GM23338 (cell line): ENCODE data around the gene GCK. TPM values are rescaled to one million over a fixed set of nuclear protein-coding genes. Genes with fewer than 3 reads are reported as not detected.

ENCODE experiments used
- ATAC-seq: fragments of 200-7000 bp; cut with Tn5 transposase; 3 replicates; pipeline ENCODE4 v1.9.1; 2020
- DNase-seq: peaks from one replicate; pipeline ENCODE4 v3.0.0-alpha.2; 2015; ENCODE audit warnings: low spot score
- H2AFZ ChIP-seq: fragments of 200-600 bp; sonication (generic); 2 replicates; pipeline ENCODE4 v1.8.0; 2016; ENCODE audit warnings: antibody characterized with exemption, mild to moderate bottlenecking, moderate library complexity
- H3F3A ChIP-seq: fragments of 200-600 bp; sonication (generic); replicated peaks from 2 replicates; pipeline ENCODE4 v1.8.0; 2017; ENCODE audit warnings: antibody characterized with exemption, mixed run types, low read depth
- H3K27ac ChIP-seq: fragments of 200-600 bp; sonication (generic); 2 replicates; pipeline ENCODE4 v1.6.1; 2016; ENCODE audit warnings: low read depth
- H3K27me3 ChIP-seq: fragments of 200-600 bp; sonication (generic); 2 replicates; pipeline ENCODE4 v1.8.0; 2016; ENCODE audit warnings: mild to moderate bottlenecking, mixed run types, moderate library complexity; ENCODE audit not compliant: insufficient read depth
- H3K36me3 ChIP-seq: fragments of 200-600 bp; sonication (generic); 2 replicates; pipeline ENCODE4 v1.8.0; 2016; ENCODE audit warnings: mild to moderate bottlenecking; ENCODE audit not compliant: insufficient read depth
- H3K4me1 ChIP-seq: fragments of 200-600 bp; sonication (generic); 2 replicates; pipeline ENCODE4 v1.8.0; 2016; ENCODE audit warnings: mild to moderate bottlenecking, moderate library complexity; ENCODE audit not compliant: insufficient read depth
- H3K4me2 ChIP-seq: fragments of 200-600 bp; sonication (generic); 2 replicates; pipeline ENCODE4 v1.7.1; 2017; ENCODE audit warnings: mixed run types
- H3K4me3 ChIP-seq: fragments of 200-600 bp; sonication (generic); 2 replicates; pipeline ENCODE4 v1.6.1; 2016; ENCODE audit warnings: mixed run types
- H3K79me2 ChIP-seq: fragments of 200-600 bp; sonication (generic); replicated peaks from 2 replicates; pipeline ENCODE4 v1.8.0; 2017; ENCODE audit warnings: mild to moderate bottlenecking; ENCODE audit not compliant: insufficient read depth
- H3K9me2 ChIP-seq: fragments of 200-600 bp; sonication (generic); 2 replicates; pipeline ENCODE4 v1.8.0; 2017; ENCODE audit not compliant: insufficient read depth
- H4K20me1 ChIP-seq: fragments of 200-600 bp; sonication (generic); replicated peaks from 2 replicates; pipeline ENCODE4 v1.8.0; 2017; ENCODE audit warnings: mild to moderate bottlenecking; ENCODE audit not compliant: insufficient read depth
- H3K27ac Mint-ChIP-seq: 2 replicates; pipeline ENCODE4 v1.8.0; 2020; ENCODE audit warnings: inconsistent platforms, mild to moderate bottlenecking, moderate library complexity, mixed read lengths
- H3K27me3 Mint-ChIP-seq: 3 replicates; pipeline ENCODE4 v1.8.0; 2022; ENCODE audit warnings: low read depth, mild to moderate bottlenecking, moderate library complexity, mixed read lengths, inconsistent platforms; ENCODE audit not compliant: insufficient read depth, poor library complexity
- H3K36me3 Mint-ChIP-seq: 3 replicates; pipeline ENCODE4 v1.8.0; 2021; ENCODE audit warnings: low read depth, mild to moderate bottlenecking, inconsistent platforms, moderate library complexity, mixed read lengths
- H3K4me1 Mint-ChIP-seq: 3 replicates; pipeline ENCODE4 v1.8.0; 2020; ENCODE audit warnings: mild to moderate bottlenecking, inconsistent platforms, mixed read lengths
- H3K4me3 Mint-ChIP-seq: 3 replicates; pipeline ENCODE4 v1.8.0; 2021; ENCODE audit warnings: moderate library complexity, mild to moderate bottlenecking, inconsistent platforms, mixed read lengths
- H3K9me3 Mint-ChIP-seq: 3 replicates; pipeline ENCODE4 v1.8.0; 2020; ENCODE audit warnings: moderate library complexity, mild to moderate bottlenecking, inconsistent platforms, mixed read lengths
- CREB1 ChIP-seq: fragments of 250-450 bp; sonication (Bioruptor Pico); IDR thresholded peaks from 2 replicates; pipeline ENCODE4 v1.5.0; 2020; ENCODE audit warnings: low read depth, mild to moderate bottlenecking, moderate library complexity
- CTCF ChIP-seq, 2 experiments: fragments of 200-600 bp in 1 of 2; sonication (generic) in 1 of 2; conservative IDR thresholded peaks; 2 replicates each; pipeline versions ENCODE4 v1.5.1 to v1.6.1; 2016 to 2017; ENCODE audit warnings: antibody characterized with exemption in 2 of 2, low read depth in 2 of 2, mild to moderate bottlenecking in 2 of 2, moderate library complexity in 1 of 2
- EZH2 ChIP-seq: fragments of 200-600 bp; sonication (generic); IDR thresholded peaks from one replicate; pipeline ENCODE4 v1.8.0; 2017; ENCODE audit warnings: antibody characterized with exemption, mild to moderate bottlenecking, low read depth; ENCODE audit not compliant: unreplicated experiment
- EZH2phosphoT487 ChIP-seq: fragments of 200-600 bp; sonication (generic); IDR thresholded peaks from one replicate; pipeline ENCODE4 v1.8.1; 2018; ENCODE audit warnings: antibody characterized with exemption; ENCODE audit not compliant: unreplicated experiment
- JUNB ChIP-seq: IDR thresholded peaks from one replicate; pipeline ENCODE4 v1.6.1; 2016; ENCODE audit warnings: antibody characterized with exemption; ENCODE audit not compliant: unreplicated experiment
- NANOG ChIP-seq: IDR thresholded peaks from 2 replicates; pipeline ENCODE4 v1.6.1; 2016; ENCODE audit warnings: antibody characterized with exemption, borderline replicate concordance
- POLR2AphosphoS5 ChIP-seq: IDR thresholded peaks from 2 replicates; pipeline ENCODE4 v1.6.1; 2016; ENCODE audit warnings: antibody characterized with exemption, low read depth
- REST ChIP-seq: IDR thresholded peaks from one replicate; pipeline ENCODE4 v1.6.1; 2018; ENCODE audit warnings: antibody characterized with exemption; ENCODE audit not compliant: unreplicated experiment
- STAT1 ChIP-seq: IDR thresholded peaks from one replicate; pipeline ENCODE4 v1.6.1; 2016; ENCODE audit warnings: antibody characterized with exemption; ENCODE audit not compliant: unreplicated experiment
- ZNF114 ChIP-seq: fragments of 250-450 bp; sonication (Bioruptor Pico); IDR thresholded peaks from 2 replicates; pipeline ENCODE4 v1.5.0; 2020; ENCODE audit warnings: mild to moderate bottlenecking, moderate library complexity
- ZNF331 ChIP-seq: fragments of 250-450 bp; sonication (Bioruptor Pico); IDR thresholded peaks from 2 replicates; pipeline ENCODE4 v1.5.0; 2020; ENCODE audit warnings: low read depth, mild to moderate bottlenecking, moderate library complexity
- ZNF462 ChIP-seq: fragments of 250-450 bp; sonication (Bioruptor Pico); IDR thresholded peaks from 2 replicates; pipeline ENCODE4 v1.5.0; 2020; ENCODE audit warnings: mild to moderate bottlenecking, moderate library complexity
- polyA plus RNA-seq: library from polyadenylated mRNA; unstranded; fragments of >200 nt; fragmentation: Nextera tagmentation; extraction: Ambion mirVana; gene quantifications from 2 replicates; pipeline ENCODE4 v1.2.1, GENCODE V29; 2016
- total RNA-seq: library from RNA; depleted of rRNA; stranded (reverse); fragments of >200 nt; shearing (Covaris generic); gene quantifications from 2 replicates; pipeline ENCODE4 v1.2.3, GENCODE V29; 2014

GCK gene
- total and polyA plus RNA-seq, 2 experiments from 2014 or later: 6.1 to 7.3 TPM

- Histone ChIP-seq H3K4me2 (no peak overlapping the region), H3K4me1 (no peaks in the 10 kb centered on the region), H3K79me2 (no peaks in the 10 kb centered on the region), H2AFZ (no peak overlapping the region), H3K27ac (no peak overlapping the region), H3K27me3 (no peaks in the 10 kb centered on the region), H3K36me3 (no peaks in the 10 kb centered on the region), H4K20me1 (no peaks in the 10 kb centered on the region), H3K9me2 (no peaks in the 10 kb centered on the region), H3K4me3 (no peak overlapping the region), H3F3A (no peaks in the 10 kb centered on the region)
- Mint-ChIP-seq H3K4me3 (no peak overlapping the region), H3K9me3 (no peaks in the 10 kb centered on the region), H3K4me1 (peaks cover 4% of the 10 kb centered on the region), H3K27me3 (peaks cover 8% of the 10 kb centered on the region), H3K27ac (no peak overlapping the region), H3K36me3 (no peaks in the 10 kb centered on the region)
- TF ChIP-seq CREB1 (no peak), ZNF462 (CRISPR knock-in tag) (no peak), NANOG (no peak), EZH2phosphoT487 (no peak), STAT1 (no peak), CTCF (conservative IDR thresholded peaks at IDR 0.05; ENCODE audit: low read depth in 2 of 2) (no peak), ZNF331 (CRISPR knock-in tag) (no peak), REST (no peak), EZH2 (no peak), JUNB (no peak), ZNF114 (no peak), POLR2AphosphoS5 (no peak)
- no peak for DNase-seq
- no peak for ATAC-seq
These were observed 40.4 kb upstream of the GCK start for GRCh38 chr7:44229546-44230105.
